Tongue (tissue), 2 donors: Measurements from ENCODE around the gene IL22RA1. TPM values are rescaled to one million over a fixed set of nuclear protein-coding genes. Genes with fewer than 3 reads are reported as not detected.

Source experiments
- DNase-seq: peaks from one replicate; pipeline ENCODE4 v3.0.0-alpha.2; 2015
- total RNA-seq: library from RNA; depleted of rRNA; stranded (reverse); fragments of >200 nt; gene quantifications from one replicate; pipeline ENCODE4 v1.2.3, GENCODE V29; 2014

IL22RA1 gene
- total RNA-seq, 1 donor from 2014 or later: 1.2 TPM

DNA sequence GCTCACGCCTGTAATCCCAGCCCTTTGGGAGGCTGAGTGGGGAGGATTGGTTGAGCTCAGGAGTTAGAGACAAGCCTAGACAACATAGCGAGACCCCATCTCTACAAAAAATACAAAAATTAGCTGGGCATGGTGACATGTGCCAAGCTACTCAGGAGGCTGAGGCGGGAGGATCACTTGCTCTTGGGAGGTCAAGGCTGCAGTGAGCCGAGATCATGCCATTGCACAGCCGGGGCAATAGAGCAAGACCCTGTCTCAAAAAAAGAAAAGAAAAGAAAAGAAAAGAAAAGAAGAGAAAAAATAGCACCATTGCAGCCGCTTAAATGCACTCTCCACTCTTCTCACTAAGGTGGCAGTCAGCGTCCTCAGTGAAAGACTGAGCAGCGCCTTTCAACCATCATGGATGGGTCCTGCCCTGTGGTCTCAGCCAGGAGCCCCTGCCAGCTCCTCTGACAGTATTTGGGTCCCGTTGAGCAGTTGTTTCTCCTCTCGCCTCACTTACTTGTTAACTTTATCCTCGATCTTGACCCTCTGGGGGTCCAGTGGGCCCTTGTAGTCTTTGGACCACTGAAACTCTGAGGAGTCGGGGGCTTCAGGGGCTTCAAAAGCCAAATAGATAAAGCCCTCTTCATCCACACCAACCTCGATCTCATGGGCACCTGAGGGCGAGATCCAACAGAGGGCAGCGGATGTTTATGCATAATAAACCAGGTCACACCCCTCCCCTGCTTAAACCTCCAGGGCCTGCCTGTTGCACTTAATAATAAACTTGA lies 67.9 kb downstream of the IL22RA1 start:
- DNase-seq: no peak

DNA sequence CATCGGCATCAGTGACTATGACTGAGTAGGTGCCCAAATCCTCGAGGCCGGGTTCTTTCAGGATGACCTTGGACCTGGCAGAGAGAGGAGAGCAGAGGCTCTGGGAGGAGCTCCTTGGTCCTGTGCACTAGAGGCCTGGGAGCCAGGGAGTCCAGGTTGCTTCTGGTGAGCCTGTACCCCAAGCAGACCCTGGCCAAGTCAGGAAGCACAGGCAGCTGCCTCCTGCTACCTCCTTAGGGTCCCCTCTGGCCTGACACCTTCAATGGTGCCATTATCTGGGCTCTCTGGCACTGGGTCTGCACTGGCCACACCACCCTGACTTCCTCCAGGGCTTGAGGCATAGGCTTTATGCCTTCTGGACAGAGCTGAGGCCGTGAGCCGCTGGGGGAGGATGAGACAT lies 68.7 kb downstream of the IL22RA1 start:
- no peak for DNase-seq

DNA sequence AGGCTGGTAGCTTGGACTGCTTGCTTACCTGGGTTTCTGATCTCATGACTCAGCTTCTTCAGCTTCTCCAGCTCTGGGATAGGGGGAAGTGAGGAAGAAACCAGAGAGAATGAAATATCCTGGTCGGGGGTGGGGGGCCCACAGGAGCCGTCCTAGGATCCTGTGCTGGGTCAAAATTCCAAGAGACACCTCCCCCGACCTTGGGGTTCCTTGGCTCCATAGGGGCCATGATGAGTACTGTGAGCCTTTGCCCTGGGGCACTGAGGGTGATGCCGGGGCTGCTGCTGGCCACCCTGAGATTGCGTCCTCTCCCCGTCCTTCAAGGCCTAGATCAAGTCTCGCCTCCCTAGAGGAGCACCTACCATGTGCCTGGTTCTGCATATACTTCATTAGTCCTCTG lies 71.0 kb downstream of the IL22RA1 start:
- no peak for DNase-seq

DNA sequence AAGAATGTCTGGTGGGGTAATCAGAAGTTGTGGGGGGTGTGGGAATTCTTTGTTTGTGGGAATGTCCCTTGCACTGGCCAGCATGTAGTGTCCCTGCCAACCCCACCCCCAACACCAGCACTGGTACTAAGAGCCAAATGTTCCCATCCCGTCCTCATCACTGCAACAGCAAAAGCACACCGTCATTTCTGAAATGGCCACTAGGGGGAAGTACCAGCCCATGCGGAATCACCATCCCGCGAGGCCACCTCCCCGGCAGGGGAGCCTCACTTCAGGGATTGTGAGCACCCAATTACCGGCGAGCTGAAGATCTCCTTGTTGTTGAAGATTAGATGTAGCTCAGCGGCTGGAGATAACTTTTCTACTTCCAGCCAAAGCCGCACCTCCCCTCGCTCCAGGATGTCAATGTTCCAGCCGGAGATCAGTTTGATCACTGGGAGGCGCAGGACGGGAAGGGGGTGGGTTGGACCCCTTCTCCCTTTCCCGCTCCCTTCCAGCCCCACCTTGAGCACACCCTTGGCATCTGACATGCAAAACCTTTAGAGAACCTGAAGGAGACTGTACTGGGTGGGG lies 72.0 kb downstream of the IL22RA1 start:
- DNase-seq: peak; percentile 90

DNA sequence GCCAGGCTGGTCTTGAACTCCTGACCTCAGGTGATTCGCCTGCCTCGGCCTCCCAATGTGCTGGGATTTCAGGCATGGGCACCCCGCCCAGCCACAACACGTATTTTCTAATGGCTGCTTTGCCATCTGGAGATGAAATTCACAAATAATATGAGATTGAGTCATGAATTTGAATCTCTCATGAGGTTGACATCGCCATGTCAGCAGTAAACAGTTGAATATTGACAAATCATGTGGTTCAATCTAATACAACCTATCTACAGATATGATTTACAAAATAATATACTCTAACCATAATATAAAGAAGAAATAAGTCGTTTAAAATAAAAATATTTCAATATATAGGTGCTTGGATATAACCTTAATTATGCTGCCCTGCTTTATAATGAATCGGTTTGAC lies 73.1 kb downstream of the IL22RA1 start:
- DNase-seq: no peak

Other genes starting within 250 kb of the IL22RA1 start
- gene CNR2, start 229.8 kb downstream of the IL22RA1 start, total RNA-seq: not detected
- gene PNRC2, start 183.3 kb downstream of the IL22RA1 start, total RNA-seq: 155 TPM
- 127 TPM for gene SRSF10, start 162.8 kb downstream of the IL22RA1 start, total RNA-seq
- 440 TPM for gene MYOM3, start 31.0 kb downstream of the IL22RA1 start, total RNA-seq
- 0.62 TPM for gene IFNLR1, start 44.1 kb upstream of the IL22RA1 start, total RNA-seq
- gene GRHL3, start 176.2 kb upstream of the IL22RA1 start, total RNA-seq: 26.8 TPM